DMS79 (cell line): Measurements from ENCODE around the gene ACTL10.

Experiments
- DNase-seq: peaks from one replicate; lab custom pipeline; 2025; lab: John Stamatoyannopoulos, UW

Gene ACTL10

DNA sequence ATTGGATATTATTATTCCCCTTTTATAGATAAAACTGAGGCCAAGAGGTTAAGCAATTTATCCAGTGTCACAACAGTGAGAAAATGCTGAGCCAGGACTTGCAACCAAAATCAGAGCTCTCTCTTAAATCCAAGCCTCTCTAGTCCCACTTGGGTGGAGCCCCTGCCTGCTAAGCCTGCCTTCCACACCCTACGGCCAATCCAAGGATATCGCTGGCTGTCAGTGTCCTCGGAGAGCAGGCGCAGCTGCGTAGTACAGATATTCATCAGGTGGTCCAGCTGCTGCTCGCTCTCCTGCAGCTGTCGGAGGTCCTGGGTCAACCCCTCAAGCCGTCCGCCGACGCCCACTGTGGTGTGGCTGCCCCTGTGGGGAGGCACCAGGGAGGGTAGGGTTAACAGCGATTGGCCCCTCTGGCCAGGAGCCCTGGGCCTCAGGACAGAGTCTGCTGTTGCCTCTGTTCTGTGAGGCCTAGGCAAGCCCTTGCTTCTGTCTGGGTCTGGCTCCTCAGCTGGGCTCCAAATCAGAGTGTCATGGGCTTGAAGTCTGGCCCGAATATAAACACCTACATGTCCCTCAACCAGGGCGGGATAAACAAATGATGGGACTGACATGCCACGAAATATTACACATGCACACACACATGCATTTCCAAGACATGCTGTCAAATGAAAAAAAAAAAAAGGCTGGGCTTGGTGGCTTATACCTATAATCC is 11.4 kb downstream of the ACTL10 start:
- no peak for DNase-seq

DNA sequence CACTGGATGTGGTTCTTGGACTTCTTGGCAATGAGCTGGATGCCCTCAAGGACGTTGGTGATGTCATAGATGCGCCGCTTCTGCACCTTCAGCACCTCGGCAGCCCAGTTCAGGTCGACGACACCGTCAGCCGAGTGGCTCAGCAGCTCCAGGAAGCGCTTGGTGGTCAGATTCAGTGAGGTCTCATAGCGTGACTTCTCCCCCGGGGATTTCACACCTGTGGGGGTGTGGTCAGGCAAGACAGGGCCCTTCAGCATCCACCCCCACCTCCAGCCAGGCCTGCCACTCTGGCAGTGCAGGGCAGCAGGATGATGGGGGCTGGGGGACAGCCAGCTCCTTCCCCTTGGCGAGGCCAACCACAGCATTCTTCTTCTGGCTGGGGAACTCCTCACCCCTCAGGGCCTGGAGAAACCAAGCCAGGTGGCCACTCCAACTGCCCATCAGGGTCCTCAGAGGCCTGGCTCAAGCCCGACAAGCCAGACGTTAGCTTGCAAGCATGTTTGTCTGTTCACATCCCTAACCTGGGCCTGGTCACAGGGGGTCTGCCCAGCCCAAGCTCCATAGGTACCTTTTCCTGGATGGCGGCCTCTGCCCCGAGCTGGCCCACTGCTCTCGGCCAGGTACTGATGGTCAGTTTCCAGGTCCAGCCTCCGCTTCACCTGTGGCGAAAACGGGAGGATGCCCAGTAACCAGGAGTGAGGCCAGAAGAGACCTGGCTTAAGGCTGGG is 13.2 kb downstream of the ACTL10 start:
- no peak for DNase-seq

DNA sequence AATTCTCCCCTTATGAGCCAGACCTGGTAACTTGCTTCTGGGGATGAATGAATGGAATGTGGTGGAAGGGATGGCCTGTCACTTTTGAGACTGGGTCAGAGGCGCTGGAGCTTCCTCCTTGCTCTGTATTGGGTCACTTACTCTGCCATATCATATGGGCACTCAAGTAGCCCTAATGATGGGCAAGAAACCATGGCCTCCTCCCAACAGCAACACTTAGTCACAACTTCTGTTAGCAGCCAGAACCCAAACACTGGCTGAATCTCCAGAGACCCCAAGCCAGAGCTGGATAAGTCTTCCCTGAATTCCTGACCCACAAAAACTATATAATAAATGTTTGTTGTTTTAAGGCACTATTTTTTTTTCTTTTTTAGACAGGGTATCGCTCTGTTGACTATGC is 13.9 kb downstream of the ACTL10 start:
- DNase-seq: no peak

DNA sequence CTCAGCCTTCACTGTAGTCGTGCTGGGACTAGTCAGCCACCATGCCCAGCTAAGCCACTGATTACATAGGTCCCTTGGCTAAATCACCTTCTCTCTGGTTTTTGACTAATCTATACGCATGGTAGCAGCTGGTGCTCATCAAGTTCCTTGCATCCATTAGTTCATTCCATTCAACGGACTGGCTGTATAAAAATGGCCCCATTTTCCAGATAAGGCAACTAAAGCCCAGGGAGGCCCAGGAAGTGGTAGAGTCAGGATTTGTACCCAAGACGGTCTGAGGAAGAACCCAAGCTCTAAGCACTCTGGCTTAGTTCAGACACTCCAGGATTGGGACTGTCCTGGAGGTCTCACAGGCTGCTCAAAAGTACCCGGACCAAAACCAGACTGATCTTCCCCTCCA is 14.5 kb downstream of the ACTL10 start:
- no peak for DNase-seq

- DNase-seq: no peak
Observed at GRCh38 chr20:33681728-33682353, 15.1 kb downstream of the ACTL10 start.

DNA sequence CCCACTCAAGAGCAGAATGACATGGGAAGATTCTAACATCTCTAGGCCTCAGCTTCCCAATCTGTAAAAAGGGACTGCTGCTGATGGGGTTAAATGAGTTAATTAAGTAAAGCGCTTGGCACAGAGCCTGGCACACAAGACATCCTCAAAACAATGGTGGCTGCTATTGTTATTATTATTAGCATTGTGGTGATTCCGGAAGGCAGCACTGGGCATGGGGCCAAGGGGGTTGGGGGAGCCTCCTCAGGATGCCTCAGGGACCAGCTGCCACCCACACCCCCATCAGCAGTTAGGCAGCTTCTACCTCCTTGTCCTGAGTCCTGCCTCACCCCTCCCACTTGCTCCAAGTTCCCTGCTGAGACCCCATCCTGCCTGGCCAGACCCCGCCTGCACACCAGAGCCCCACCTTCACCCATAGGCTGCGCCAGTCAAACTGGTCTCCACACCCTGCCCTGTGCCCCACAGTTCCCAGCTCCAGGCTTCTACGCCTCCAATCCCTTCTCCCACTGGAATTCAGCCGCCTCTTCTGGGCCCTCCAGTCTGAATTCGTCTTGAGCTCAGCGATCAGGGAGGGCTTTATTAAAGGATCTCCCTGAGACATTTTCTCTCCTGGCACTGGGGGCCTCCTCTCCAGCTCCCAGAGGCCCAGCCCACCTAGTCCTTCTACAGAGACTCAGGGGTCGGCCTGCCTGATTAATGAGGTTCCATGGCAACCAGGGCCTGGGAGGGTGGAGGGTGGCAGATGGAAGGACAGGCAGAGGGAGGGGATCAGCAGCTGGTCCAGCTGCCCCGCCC is 18.0 kb downstream of the ACTL10 start:
- DNase-seq: no peak

DNA sequence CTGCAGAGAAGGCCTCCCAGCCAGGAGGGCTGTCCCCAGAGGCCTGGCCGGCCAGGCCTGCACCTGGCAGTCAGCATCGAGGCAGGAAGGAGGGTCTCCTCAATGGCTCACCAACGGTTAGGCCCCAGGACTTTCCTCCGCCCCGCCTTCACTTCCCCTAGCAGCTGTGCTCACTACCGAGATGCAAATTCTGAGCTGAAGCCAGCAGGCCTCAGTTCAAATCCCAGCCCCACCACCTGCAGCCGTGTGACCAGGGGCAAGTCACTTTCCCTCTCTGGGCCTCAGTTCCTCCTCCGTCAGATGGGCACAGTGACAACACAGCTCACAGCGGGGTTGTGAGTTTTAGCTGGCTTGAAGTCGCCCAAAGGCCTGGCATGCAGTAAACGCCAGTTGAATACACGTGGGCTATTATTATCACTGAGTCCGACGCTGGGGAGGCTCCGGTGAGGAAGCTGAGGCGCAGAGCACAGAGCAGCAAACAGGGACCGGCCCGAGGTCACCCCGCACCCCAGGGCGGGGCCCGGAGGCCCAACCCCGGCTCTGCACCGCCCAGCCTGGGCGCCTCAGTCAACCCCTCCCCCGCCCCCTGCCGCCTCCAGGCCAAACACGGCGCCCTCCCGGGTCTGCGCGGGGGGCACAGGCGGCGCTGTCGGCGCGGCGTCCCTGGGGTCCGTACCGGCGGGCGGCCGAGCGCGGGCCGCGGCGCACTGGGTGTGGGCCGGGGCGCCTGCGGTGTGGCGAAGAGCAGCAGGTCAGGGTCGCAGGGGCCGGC is 18.8 kb downstream of the ACTL10 start:
- DNase-seq: no peak

DNA sequence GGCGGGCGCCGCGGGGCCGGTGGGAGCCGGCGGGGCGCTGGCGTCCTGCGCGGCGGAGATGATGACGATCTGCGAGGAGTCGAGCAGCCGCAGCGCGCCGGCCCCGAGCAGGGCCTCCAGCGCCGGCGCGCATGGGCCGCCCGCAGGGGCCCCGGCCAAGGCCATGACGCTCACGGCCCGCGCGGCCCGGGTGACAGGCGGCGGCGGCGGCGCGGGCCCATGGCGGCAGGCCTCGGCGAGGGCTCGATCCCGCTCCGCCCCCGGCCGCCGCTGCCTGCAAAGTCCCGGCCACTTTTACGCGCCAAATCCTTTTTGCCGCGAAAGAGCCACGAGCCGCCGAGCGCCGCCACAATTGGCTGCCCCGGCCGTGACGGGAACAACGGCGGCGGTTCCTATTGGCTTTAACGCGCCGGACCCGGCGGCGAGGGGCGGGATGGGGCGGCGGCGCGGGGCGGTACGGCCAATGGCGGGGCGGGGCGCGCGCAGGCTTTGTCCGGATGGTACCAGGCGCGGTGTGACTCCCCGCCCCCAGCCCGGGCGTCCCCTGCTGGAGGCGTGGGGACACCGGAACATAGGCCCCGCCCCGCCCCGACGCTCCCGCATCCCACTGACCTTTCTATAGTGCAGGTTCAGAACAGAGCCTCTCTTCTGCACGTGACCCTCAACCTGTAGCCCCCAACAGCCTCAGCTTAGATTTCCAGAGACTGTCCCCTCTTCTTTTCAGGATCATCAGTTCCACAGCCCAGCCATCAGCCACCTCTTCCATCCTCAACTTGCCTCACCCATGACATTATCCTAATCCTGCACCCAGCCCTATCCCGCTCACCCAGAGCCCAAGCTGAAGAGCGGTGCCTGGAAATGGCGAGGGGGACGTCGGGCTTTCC is 19.6 kb downstream of the ACTL10 start, which contains the start of gene E2F1:
Gene E2F1, minus strand, starts transcription at position 286 of the 884 bp plus-strand sequence. Its CDS starts 121 bp downstream, at position 165.
- DNase-seq: peak; percentile 67

GRCh38 chr20:33686984-33687366 is 20.2 kb downstream of the ACTL10 start:
- DNase-seq: no peak

DNA sequence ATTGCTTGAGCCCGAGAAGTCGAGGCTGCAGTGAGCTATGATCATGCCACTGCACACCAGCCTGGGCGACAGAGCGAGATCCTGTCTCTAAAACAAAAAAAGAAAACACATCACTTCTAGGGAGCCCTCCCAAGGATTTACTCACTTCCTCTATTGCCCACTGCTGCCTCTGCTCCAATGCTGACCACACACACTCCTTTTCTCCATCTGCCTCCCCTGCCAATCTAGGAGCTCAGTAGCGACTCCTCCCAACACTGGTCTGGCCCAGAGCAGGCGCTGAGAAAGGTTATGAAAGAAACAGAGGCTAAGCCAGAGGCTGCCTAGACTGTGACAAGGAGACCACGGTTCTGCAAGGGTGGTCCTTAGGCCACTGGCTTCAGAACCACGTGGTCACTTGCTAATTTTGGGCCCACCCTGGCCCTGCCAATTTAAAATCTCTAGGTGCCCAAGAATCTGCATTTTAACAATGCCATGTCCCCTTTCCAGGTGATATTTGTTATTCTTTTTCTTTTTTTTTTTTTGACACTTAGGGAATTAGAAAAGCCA is 20.7 kb downstream of the ACTL10 start:
- no peak for DNase-seq

DNA sequence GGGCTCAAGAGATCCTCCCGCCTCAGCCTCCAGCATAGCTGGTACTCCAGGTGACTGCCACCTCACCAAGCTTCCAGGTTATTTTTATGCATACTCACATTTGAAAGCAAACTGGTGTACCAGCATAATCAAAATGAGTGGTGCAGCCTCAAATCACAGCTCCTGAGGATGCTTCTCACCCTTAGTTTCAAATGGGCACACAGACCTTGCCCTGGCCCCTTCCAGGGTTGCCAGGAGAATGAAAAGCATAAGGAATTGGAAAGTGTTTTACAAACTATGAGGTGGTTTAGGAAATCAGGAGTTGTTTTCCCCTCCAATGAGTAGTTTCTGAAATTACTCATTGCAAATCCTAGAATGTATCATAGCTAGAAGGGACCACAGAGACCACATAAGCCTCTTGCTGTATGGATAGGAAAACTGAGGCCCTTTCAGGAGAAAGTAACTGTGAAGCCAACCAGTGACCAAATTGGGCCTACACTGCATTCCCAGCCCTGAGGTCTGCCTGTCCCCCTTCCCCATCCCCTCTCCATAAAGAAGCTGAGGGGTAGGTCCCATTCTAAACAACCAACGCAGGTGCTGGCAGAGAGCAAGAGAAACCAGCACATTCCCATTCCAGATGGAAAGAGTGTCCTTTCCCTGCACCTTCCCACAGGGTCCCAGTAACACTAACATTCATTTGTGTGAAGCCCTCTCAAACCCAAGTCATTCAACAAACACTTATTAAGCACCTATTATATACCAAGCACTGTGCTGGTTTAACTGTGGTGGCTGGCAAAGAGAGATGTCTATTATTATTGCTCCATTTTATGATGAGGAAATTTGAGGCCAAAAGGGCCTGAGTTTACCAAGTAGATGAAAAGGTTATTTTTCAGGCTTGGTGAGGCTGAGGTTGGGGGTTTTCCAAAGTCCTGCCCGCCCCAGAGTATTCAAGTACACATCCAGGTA is 21.5 kb downstream of the ACTL10 start:
- no peak for DNase-seq

DNA sequence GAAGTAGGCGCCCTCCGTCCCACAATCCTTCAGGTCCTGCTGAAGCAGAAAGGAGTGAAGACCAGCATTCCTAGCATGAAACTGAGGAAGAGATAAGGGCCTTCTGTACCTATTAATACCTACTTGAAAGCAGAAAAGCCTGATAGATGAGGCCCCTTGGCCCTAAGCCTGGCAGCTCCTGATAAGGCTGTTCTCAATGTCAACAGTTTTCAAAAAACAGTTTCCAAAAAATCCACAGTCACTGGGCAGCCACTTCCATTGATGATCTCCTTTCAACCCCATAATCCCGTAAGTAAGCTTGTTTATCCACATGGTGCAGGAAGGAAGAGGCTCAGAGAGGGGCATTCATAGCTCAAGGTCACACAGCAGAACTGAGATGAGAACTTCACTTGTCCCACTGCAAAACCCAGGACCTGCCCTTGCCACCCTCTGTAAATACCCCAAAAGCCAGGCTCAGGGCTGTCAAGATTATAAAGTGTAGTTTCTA is 22.2 kb downstream of the ACTL10 start:
- no peak for DNase-seq

DNA sequence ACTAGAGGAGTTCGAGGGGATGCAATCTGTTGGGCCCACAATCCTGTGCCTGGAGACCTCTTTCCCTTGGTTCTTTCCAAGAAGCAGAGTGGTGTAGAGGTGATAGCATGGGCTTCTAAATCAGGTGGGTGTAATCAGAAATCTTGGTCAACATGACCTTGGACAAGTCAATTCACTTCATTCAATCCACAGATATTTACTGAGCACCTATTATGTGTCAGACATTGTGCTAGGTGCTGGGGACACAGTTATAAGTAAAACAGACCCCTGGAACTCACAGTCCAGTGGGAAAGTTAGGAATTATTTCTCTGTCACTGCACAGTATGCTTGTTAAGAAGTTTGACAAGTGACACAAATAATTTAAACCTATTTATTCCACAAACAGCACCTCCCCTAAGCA is 22.8 kb downstream of the ACTL10 start:
- no peak for DNase-seq

DNA sequence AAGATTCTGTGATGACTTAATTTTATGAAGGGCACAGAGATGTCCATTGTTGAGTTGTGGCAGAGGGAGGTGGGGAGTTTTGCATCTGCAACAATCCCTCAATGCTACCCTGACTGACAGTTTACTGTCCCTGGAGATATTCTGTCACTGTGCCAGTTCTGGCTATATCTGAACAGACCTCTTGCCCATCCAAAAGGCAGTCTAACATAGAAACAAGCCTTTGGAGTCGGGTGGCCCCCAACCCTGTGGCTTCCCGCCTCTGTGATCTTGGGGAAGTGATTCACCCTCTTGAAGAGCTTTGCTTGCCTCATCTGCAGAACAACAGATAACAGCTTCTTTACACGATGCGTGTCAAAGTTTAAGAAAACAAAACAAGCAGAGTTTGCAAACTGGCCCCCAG is 23.2 kb downstream of the ACTL10 start:
- no peak for DNase-seq

- no peak for DNase-seq
Observed at GRCh38 chr20:33693289-33693688, 26.5 kb downstream of the ACTL10 start.

DNA sequence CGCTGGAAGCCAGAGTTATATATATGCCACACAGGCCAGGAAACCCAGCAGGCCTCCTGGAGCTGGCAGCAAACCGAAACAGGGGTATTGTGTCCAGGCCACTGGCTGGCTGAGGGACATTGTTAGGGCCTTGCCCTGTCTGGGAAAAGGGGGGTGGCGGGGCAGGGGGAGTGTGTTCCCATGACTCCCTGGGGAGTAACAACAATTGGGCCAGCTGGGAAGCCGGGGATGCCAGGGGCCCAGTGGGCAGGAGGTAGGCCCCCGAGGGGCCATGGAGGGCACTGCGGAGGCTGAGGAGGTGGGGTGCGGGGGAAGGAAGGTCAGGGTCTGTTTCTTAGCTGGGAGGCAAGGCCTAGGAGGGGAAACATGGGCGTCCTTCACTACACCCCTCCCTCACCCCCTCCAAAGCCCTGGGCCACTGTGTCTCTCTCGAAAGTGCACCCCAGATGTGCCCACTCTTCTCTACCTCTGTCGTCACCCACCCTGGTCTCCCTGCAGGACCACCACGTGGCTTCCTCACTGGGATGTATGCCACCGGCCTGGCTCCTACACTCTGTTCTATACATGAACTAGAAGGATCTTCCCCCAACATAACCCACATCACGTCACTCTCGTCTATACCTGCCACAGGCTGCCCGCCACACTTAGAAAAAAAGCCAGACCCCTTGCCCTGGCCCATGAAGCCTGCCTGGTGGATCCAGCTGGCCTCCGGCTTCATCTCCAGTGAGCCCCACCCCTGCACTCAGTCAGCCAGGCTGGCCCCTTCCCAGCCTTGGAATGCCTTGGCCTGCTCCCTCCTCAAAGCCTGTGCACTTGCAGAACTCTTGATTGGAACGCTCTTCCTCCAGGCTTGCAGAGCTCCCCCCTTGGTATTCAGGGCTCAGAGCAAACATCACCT is 27.2 kb downstream of the ACTL10 start:
- no peak for DNase-seq

GRCh38 chr20:33694639-33695012 is 27.9 kb downstream of the ACTL10 start:
- DNase-seq: no peak

- DNase-seq: no peak
Observed at GRCh38 chr20:33696448-33696847, 29.7 kb downstream of the ACTL10 start.
